MM.1S (cell line): ENCODE data around the gene SPEG.

Experiments used
- CTCF ChIP-seq: fragments of 300-600 bp; sonication (generic); IDR thresholded peaks from 2 replicates; pipeline ENCODE4 v1.5.1; 2016; ENCODE audit warnings: antibody characterized with exemption, low read length, mixed read lengths
- EZH2phosphoT487 ChIP-seq: fragments of 300-600 bp; sonication (generic); IDR thresholded peaks from 2 replicates; pipeline ENCODE4 v1.6.1; 2018; ENCODE audit warnings: antibody characterized with exemption, low read length

- TF ChIP-seq CTCF (no peak), EZH2phosphoT487 (no peak)
Observed at GRCh38 chr2:219533930-219534661, 99.5 kb downstream of the SPEG start.
